Hypothalamus (tissue), 51 donors: ENCODE data around the gene ATP6V0A1.
"Not testable (repeated sequence)": the region's sequence is repeated elsewhere in the genome, so short reads cannot be mapped to it uniquely, and the experiment has no call there.

Experiments
- DNase-seq, 51 donors: peaks; one replicate each; lab custom pipeline; 2025; lab: John Stamatoyannopoulos, UW

The ATP6V0A1 gene

GRCh38 chr17:42474276-42474675 lies 15.6 kb downstream of the ATP6V0A1 start:
- DNase-seq: no peak

GRCh38 chr17:42475121-42475520 lies 16.4 kb downstream of the ATP6V0A1 start:
- no peak for DNase-seq

- no peak for DNase-seq
These were observed 17.2 kb downstream of the ATP6V0A1 start for GRCh38 chr17:42475835-42476234.

GRCh38 chr17:42476411-42476810 lies 17.7 kb downstream of the ATP6V0A1 start:
- DNase-seq: no peak

- DNase-seq: no peak
These were observed 18.5 kb downstream of the ATP6V0A1 start for GRCh38 chr17:42477173-42477572.

GRCh38 chr17:42477824-42478223 lies 19.1 kb downstream of the ATP6V0A1 start:
- DNase-seq: not testable (repeated sequence)

GRCh38 chr17:42484304-42484703 lies 25.6 kb downstream of the ATP6V0A1 start:
- no peak for DNase-seq

GRCh38 chr17:42485680-42486079 lies 27.0 kb downstream of the ATP6V0A1 start:
- DNase-seq: no peak

GRCh38 chr17:42488032-42488431 lies 29.4 kb downstream of the ATP6V0A1 start:
- no peak for DNase-seq

GRCh38 chr17:42493319-42493718 lies 34.6 kb downstream of the ATP6V0A1 start:
- DNase-seq: no peak

- no peak for DNase-seq
These were observed 36.0 kb downstream of the ATP6V0A1 start for GRCh38 chr17:42494673-42495072.

GRCh38 chr17:42498828-42499227 lies 40.1 kb downstream of the ATP6V0A1 start:
- DNase-seq: no peak

GRCh38 chr17:42502091-42502490 lies 43.4 kb downstream of the ATP6V0A1 start:
- no peak for DNase-seq

- DNase-seq: no peak
These were observed 44.2 kb downstream of the ATP6V0A1 start for GRCh38 chr17:42502926-42503325.

- DNase-seq: no peak
These were observed 49.0 kb downstream of the ATP6V0A1 start for GRCh38 chr17:42507671-42508070.

GRCh38 chr17:42508426-42509165 lies 49.9 kb downstream of the ATP6V0A1 start:
- no peak for DNase-seq

- no peak for DNase-seq
These were observed 50.7 kb downstream of the ATP6V0A1 start for GRCh38 chr17:42509409-42509808.

GRCh38 chr17:42509841-42510240 lies 51.2 kb downstream of the ATP6V0A1 start:
- no peak for DNase-seq

GRCh38 chr17:42512246-42512645 lies 53.6 kb downstream of the ATP6V0A1 start:
- no peak for DNase-seq

GRCh38 chr17:42512733-42513251 lies 54.1 kb downstream of the ATP6V0A1 start:
- DNase-seq: no peak

GRCh38 chr17:42513686-42514085 lies 55.0 kb downstream of the ATP6V0A1 start:
- no peak for DNase-seq

GRCh38 chr17:42514279-42514678 lies 55.6 kb downstream of the ATP6V0A1 start:
- DNase-seq: no peak

GRCh38 chr17:42514867-42515266 lies 56.2 kb downstream of the ATP6V0A1 start:
- DNase-seq: no peak
